ENCODE results near the gene WWP2. TPM values are rescaled to one million over a fixed set of nuclear protein-coding genes. Genes with fewer than 3 reads are reported as not detected.

Gene WWP2
- total RNA-seq, 2 experiments from 2014 or later, result 30.7 to 35.1 TPM

- H3K36me3 Mint-ChIP-seq (ENCODE audit: low read depth), result peaks cover 20% of the 10 kb centered on the region
- CTCF ChIA-PET, result interaction anchor here (1.0 kb wide), 1 partner anchor 49 kb away, joined by 3 read pairs; no protein-coding TSS in a partner anchor
- H3K27me3 Mint-ChIP-seq, result no peaks in the 10 kb centered on the region
Measured at GRCh38 chr16:69890114-69890891, 128.2 kb downstream of the WWP2 start.

GRCh38 chr16:69890892-69891282 lies 128.8 kb downstream of the WWP2 start:
- ChIA-PET POLR2A (no interaction called here), CTCF (no interaction called here)
- no peak for DNase-seq
- H3K36me3 Mint-ChIP-seq (ENCODE audit: low read depth), result peaks cover 20% of the 10 kb centered on the region
- TF ChIP-seq CTCF (IDR thresholded peaks at IDR 0.05), result no peak
- no peak for ATAC-seq
- no peaks in the 10 kb centered on the region for H3K9me3 Mint-ChIP-seq
- intact Hi-C loops (cut with micrococcal nuclease), result no loop called here
- H3K27ac Mint-ChIP-seq, result no peak overlapping the region
- peaks cover 6% of the 10 kb centered on the region for H3K4me1 Mint-ChIP-seq (ENCODE audit: low read depth)
- no peaks in the 10 kb centered on the region for H3K27me3 Mint-ChIP-seq
- no peak overlapping the region for H3K4me3 Mint-ChIP-seq

More at GRCh38 chr16:69890114-69890891, 128.2 kb downstream of the WWP2 start:
- no peak for DNase-seq
- ATAC-seq, result no peak
- no peak overlapping the region for H3K4me3 Mint-ChIP-seq
- peaks cover 6% of the 10 kb centered on the region for H3K4me1 Mint-ChIP-seq (ENCODE audit: low read depth)
- intact Hi-C loops (cut with micrococcal nuclease), result no loop called here
- TF ChIP-seq CTCF (IDR thresholded peaks at IDR 0.05), result no peak
- H3K9me3 Mint-ChIP-seq, result no peaks in the 10 kb centered on the region
- no peak overlapping the region for H3K27ac Mint-ChIP-seq
- POLR2A ChIA-PET, result no interaction called here

- TF ChIP-seq CTCF (IDR thresholded peaks at IDR 0.05), result no peak
- H3K27ac Mint-ChIP-seq, result no peak overlapping the region
- H3K4me3 Mint-ChIP-seq, result no peak overlapping the region
- DNase-seq, result no peak
- no peaks in the 10 kb centered on the region for H3K9me3 Mint-ChIP-seq
- peaks cover 20% of the 10 kb centered on the region for H3K36me3 Mint-ChIP-seq (ENCODE audit: low read depth)
- H3K27me3 Mint-ChIP-seq, result no peaks in the 10 kb centered on the region
- CTCF ChIA-PET, result no interaction called here
- intact Hi-C loops (cut with micrococcal nuclease), result no loop called here
- POLR2A ChIA-PET, result no interaction called here
- H3K4me1 Mint-ChIP-seq (ENCODE audit: low read depth), result peaks cover 6% of the 10 kb centered on the region
- ATAC-seq, result no peak
Measured at GRCh38 chr16:69892378-69892777, 130.2 kb downstream of the WWP2 start.

GRCh38 chr16:69893106-69893505 lies 131.0 kb downstream of the WWP2 start:
- ATAC-seq, result no peak
- peaks cover 19% of the 10 kb centered on the region for H3K36me3 Mint-ChIP-seq (ENCODE audit: low read depth)
- H3K27me3 Mint-ChIP-seq, result no peaks in the 10 kb centered on the region
- POLR2A ChIA-PET, result no interaction called here
- H3K4me1 Mint-ChIP-seq (ENCODE audit: low read depth), result peaks cover 6% of the 10 kb centered on the region
- no peak for DNase-seq
- CTCF ChIA-PET, result no interaction called here
- no peak for TF ChIP-seq CTCF (IDR thresholded peaks at IDR 0.05)
- no peak overlapping the region for H3K4me3 Mint-ChIP-seq
- no peak overlapping the region for H3K27ac Mint-ChIP-seq
- intact Hi-C loops (cut with micrococcal nuclease), result no loop called here
- H3K9me3 Mint-ChIP-seq, result no peaks in the 10 kb centered on the region

GRCh38 chr16:69894676-69895075 lies 132.5 kb downstream of the WWP2 start:
- ATAC-seq (no peak), DNase-seq (no peak)
- no peak for TF ChIP-seq CTCF (IDR thresholded peaks at IDR 0.05)
- H3K9me3 Mint-ChIP-seq, result no peaks in the 10 kb centered on the region
- intact Hi-C loops (cut with micrococcal nuclease), result no loop called here
- no peak overlapping the region for H3K4me3 Mint-ChIP-seq
- no peak overlapping the region for H3K27ac Mint-ChIP-seq
- H3K27me3 Mint-ChIP-seq, result no peaks in the 10 kb centered on the region
- peaks cover under 1% of the 10 kb centered on the region for H3K4me1 Mint-ChIP-seq (ENCODE audit: low read depth)
- ChIA-PET POLR2A (interaction anchor here (0.6 kb wide), 1 partner anchor 8 kb away, joined by 3 read pairs; no protein-coding TSS in a partner anchor), CTCF (interaction anchor here (1.5 kb wide), 1 partner anchor 36 kb away, joined by 8 read pairs; no protein-coding TSS in a partner anchor)
- peaks cover 8% of the 10 kb centered on the region for H3K36me3 Mint-ChIP-seq (ENCODE audit: low read depth)
